GM18519 (cell line): ENCODE data around the gene RAB3B.
"Not testable (repeated sequence)": the region's sequence is repeated elsewhere in the genome, so short reads cannot be mapped to it uniquely, and the experiment has no call there.

ENCODE experiments used
- ATAC-seq: cut with Tn5 transposase; IDR thresholded peaks from one replicate; pipeline ENCODE4 v1.9.1; 2021; ENCODE audit warnings: mild to moderate bottlenecking, moderate library complexity; ENCODE audit not compliant: unreplicated experiment, low FRiP score

RAB3B gene

DNA sequence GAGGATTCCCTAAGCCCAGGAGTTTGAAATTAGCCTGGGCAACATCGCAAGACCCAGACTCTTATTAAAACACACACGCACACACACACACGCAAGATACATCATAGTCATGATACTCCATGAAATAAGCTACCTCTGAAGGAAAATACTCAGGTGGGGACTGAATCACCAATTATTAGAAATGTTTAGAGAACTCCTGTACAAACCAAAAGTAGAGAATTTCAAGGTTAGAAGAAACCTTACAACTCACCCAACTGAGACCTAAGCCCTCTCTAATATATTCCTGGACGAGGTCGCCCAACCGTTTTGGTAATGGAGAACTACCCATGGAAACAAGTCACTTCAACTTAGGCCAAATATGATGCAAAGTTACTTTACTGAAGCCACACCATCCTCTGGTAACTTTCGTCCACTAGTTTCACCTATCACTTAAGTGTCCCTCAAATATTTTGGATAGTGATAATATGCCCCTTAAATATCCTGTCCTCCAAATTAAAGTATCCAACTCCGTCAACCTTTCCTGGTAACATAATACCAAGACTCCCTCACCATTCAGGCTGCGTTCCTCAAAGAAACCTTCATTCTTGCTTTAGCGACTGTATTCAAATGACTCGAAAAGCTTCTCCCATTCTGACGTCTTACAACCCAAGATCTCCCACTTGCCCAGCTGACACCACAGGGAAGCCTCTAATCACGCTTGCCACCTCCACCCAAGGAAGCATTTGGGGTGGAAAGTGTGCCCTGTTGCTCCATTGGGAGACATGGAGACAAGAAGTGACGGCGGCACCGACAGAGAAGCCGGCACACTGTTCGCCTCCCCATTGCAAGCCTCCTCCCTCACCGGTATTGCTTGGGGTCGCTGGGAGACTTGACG is 112.8 kb downstream of the RAB3B start:
- no peak for ATAC-seq

DNA sequence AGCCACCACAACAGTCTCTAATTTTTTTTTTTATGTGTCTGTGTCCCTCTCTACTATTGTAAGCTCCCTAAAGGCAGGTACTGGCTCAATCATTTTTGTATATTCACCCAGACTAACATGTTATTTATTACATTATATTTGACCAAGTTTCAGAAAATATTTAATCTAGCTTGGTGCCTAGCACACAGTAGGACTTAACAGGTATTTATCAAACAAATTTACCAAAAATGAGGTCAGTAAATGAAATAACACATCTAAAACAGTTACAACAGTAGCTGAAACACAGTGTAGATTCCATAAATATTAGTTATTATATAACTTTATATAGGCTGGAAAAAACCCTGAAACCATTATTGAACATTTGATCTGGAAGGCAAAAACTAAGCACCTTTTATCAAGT is 114.7 kb downstream of the RAB3B start:
- ATAC-seq: no peak

DNA sequence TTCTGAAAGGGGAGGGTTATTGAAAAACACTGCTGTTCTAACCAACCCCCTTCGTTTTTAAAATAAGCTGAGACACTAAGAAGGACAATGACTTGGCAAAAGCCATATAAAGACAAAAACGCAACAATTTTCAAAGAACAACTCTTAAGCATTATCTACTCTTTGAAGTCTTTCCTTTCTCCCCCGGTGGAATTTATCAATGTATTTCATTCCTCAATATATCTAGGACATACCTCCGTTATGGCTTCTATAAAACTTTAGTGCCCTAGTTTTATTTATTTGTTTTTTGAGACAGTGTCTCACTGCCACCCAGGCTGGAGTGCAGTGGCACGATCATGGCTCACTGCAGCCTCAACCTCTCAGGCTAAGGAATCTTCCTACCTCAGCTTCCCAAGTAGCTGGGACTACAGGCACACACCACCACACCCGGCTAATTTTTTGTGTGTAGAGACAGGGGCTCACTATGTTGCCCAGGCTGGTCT is 115.2 kb downstream of the RAB3B start:
- no peak for ATAC-seq

DNA sequence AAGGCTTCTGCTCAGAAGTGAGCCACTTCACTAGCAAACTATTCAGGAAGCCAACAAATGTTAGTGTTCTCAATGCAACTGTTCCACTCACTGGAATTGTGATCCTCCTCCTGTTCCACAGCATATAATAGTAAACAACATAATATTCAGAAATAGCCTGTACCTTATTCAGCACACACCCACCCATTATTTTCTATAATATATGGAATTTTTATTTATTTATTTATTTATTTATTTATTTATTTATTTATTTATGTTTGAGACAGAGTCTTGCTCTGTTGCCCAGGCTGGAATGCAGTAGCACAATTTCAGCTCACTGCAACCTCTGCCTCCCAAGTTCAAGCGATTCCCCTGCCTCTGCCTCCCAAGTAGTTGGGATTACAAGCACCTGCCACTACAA is 117.2 kb downstream of the RAB3B start:
- not testable (repeated sequence) for ATAC-seq

GRCh38 chr1:51871351-51871975 is 119.0 kb downstream of the RAB3B start:
- no peak for ATAC-seq

GRCh38 chr1:51870603-51871350 is 119.7 kb downstream of the RAB3B start:
- no peak for ATAC-seq

- ATAC-seq: no peak
These were observed 122.8 kb downstream of the RAB3B start for GRCh38 chr1:51867479-51868232.

DNA sequence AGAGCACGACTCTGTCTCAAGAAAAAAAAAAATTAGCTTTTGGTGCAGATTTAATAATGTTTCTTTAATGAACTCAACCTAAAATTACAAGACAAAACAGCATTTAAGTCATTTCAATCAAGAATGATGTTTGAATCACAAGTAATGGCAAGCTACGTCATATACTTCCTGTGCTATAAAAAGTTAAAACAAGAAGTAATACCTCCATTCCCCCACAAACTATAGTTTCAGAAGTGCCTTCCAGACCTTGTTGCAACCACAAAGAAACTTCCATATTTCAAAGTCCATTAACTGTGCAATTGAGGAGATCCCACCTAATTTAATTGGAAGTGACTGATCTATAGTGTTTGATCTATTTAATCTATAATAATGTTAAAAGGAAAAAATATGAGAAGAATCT is 127.1 kb downstream of the RAB3B start:
- ATAC-seq: peak; percentile 61

- no peak for ATAC-seq
These were observed 128.8 kb downstream of the RAB3B start for GRCh38 chr1:51861669-51862068.

DNA sequence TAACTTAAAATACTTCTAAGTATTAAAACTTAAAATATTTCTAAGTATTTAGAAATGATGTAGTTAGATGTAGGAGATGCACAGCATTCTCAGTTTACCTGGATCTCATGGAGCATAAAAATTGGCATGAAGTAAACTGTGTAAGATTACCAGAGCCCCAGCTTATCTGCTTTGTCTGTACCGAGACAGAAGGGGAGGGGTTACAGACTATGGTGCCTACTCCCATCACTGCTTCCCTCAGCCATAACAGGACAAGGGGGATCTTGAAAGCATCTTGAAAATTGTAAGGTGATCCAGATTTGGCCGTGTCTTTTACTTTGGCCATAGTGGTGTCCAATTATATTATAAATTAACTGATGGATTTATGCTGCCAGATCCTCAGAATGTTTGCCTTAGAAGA is 130.8 kb downstream of the RAB3B start:
- ATAC-seq: no peak

GRCh38 chr1:51859333-51859732 is 131.2 kb downstream of the RAB3B start:
- no peak for ATAC-seq

GRCh38 chr1:51858892-51859291 is 131.6 kb downstream of the RAB3B start:
- no peak for ATAC-seq
